ENCODE data around the gene SEMA5B.

The SEMA5B gene

GRCh38 chr3:122992133-122992532, 35.4 kb downstream of the SEMA5B start:
- no peak for DNase-seq

GRCh38 chr3:122991236-122991985, 36.2 kb downstream of the SEMA5B start:
- DNase-seq: no peak

- no peak for DNase-seq
Measured at GRCh38 chr3:122989856-122990575, 37.5 kb downstream of the SEMA5B start.

- no peak for DNase-seq
Measured at GRCh38 chr3:122988508-122988907, 39.1 kb downstream of the SEMA5B start.

GRCh38 chr3:122987736-122988319, 39.7 kb downstream of the SEMA5B start:
- DNase-seq: no peak

- DNase-seq: no peak
Measured at GRCh38 chr3:122987231-122987630, 40.3 kb downstream of the SEMA5B start.

GRCh38 chr3:122986693-122987179, 40.8 kb downstream of the SEMA5B start:
- no peak for DNase-seq

- DNase-seq: no peak
Measured at GRCh38 chr3:122985539-122985938, 42.0 kb downstream of the SEMA5B start.

- DNase-seq: no peak
Measured at GRCh38 chr3:122984650-122985049, 42.9 kb downstream of the SEMA5B start.

- no peak for DNase-seq
Measured at GRCh38 chr3:122984007-122984406, 43.6 kb downstream of the SEMA5B start.

- no peak for DNase-seq
Measured at GRCh38 chr3:122982216-122983185, 45.1 kb downstream of the SEMA5B start.

- no peak for DNase-seq
Measured at GRCh38 chr3:122979211-122979610, 48.4 kb downstream of the SEMA5B start.

- no peak for DNase-seq
Measured at GRCh38 chr3:122978569-122978968, 49.0 kb downstream of the SEMA5B start.

GRCh38 chr3:122977746-122978466, 49.7 kb downstream of the SEMA5B start:
- no peak for DNase-seq

GRCh38 chr3:122975924-122976293, 51.7 kb downstream of the SEMA5B start:
- DNase-seq: no peak

GRCh38 chr3:122975163-122975923, 52.2 kb downstream of the SEMA5B start:
- DNase-seq: no peak

- no peak for DNase-seq
Measured at GRCh38 chr3:122974764-122975162, 52.8 kb downstream of the SEMA5B start.

- DNase-seq: no peak
Measured at GRCh38 chr3:122973893-122974615, 53.5 kb downstream of the SEMA5B start.

GRCh38 chr3:122972141-122972540, 55.4 kb downstream of the SEMA5B start:
- no peak for DNase-seq
